Stimulated activated CD8-positive, alpha-beta memory T cell treated with anti-CD3 and anti-CD28 coated beads, Interleukin-7, amount 100 ng/mL, for 48 hours (primary cell): ENCODE data around the gene VGLL4.

Experiments
- DNase-seq, 2 donors: peaks; one replicate each; pipeline ENCODE4 v3.0.0-alpha.2; 2020; ENCODE audit warnings: low read depth in 1 of 2; ENCODE audit errors: extremely low read depth in 1 of 2

The VGLL4 gene

GRCh38 chr3:11653298-11654055, 9.8 kb upstream of the VGLL4 start:
- DNase-seq: no peak

- no peak for DNase-seq
These were observed 8.2 kb upstream of the VGLL4 start for GRCh38 chr3:11651900-11652299.

- DNase-seq: no peak
These were observed 7.8 kb upstream of the VGLL4 start for GRCh38 chr3:11651477-11651876.

DNA sequence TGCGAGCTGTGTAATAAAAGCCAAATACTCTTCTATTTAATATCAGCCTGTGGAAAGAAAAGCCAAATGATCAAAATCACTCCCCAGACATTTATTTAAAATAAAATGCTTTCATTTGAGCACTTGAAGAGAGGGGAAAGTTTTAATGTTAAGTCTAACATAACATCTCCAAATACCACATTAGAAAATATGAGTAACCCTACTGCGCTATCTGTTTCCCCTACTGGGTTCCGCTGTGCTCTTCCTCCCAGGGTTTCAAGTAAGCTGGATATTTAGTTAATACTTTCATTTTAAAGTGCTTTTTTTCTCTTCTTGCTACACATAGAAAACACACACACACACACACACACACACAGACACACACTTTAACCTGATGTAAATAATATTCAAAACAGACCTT, 6.7 kb upstream of the VGLL4 start:
- DNase-seq: no peak

DNA sequence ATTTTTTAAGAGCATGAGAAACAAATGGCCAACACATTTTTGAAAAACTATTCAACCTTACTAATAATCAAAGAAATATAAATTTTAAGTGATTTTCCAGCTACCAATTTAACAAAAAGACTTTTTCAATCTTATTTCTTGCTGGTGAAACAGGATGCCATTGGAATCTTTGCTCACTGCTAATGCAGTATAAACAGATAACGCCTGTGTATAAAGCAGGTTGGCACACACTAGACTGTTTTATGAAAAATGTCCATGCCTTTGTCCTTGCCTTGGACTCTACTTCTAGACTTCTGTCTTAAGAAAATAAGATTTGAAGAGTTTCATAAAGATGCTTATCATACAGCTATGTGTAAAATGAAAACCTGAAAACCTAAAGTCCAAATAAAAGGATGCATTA, 5.0 kb upstream of the VGLL4 start:
- DNase-seq: no peak

DNA sequence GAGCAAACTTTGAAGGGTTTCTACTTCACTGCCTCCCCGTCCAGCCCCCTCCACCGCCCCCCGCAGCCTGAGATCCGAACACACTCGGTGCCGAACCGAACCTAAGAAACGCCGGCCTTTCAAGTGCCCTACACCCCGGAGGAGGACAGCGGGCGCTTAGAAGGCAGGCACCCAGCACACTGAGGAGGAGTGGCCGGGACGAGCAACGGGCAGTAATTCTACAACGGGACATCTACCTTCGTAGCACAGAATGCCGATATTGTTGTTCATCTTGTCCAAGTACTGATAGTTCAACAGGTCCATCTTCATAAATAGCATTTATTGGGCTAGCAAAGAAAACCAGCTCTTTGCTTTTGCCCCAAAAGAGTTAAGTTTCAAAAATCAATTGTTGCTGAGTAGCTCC, 513 bp downstream of the VGLL4 start:
- no peak for DNase-seq

DNA sequence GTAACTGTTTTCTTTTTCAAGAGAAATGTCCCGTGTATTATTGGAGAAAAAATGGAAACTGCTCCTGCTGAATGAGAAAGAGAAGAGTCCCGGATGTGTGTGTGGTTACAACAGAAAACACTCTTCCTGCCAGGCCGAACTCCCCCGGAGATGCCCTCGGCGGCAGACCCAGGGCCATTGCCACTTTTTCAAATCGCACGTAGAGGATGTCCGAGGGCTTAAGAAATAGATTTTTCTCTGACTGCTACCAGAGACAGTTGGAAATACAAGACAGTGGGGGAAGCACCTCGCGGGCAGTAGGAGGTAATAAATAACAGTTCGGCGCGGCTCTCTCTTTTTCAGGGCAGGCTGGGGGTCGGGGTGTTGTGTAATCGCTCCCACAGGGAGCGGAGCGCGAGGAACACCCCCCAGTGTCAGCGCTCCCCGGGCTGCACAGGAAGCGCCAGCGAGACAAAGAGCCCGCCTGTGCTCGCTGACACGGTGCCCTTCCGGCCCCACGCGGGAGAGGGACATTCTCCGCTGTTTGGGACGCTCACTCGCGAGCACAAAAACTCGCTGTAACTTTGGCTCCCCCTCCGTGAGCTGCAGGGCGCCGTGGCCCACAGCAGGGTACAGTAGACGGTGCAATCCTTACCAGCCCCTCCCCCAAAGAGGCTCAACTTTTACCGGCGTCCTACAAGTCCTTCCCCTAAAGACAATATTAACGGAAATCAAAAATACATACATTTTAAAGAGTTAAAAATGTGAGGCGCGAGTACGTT, 1.1 kb downstream of the VGLL4 start:
- peak; percentile 53 to 60 for DNase-seq

DNA sequence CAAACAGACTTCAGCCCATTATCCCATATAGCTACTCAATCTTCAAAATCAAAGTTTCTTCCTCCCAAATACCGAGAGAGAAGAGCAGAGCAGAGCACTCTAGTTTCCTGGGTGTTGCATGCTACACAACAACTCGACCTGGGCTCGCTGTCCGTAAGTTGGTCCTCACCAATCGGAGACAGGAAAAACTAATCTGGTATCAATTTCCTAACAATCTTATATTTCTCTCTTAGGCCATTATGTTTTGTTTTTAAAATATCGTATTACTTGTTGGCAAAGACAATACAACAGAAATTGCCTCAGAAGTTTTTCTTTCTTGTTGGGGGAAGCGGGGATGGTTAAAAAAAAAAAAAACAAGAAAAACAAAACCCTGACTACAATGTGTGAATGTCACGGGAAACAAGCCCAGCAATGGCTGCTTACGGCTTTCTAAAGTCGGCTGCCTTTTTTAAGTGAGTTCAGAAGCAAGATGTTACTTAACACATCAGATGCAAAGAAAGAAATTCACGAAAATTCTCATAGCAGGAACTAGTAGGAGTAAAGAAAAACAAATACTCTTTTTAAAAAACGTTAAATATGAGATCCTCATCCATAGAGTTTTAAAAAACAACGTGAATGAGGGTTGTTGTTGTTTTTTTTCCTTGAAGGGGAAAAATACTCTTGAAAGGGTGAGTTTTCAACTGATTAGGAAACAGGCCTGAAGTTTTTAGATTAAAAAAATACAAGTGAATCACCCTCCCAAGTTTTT, 1.9 kb downstream of the VGLL4 start:
- no peak for DNase-seq

GRCh38 chr3:11641316-11641682, 2.4 kb downstream of the VGLL4 start:
- no peak for DNase-seq

DNA sequence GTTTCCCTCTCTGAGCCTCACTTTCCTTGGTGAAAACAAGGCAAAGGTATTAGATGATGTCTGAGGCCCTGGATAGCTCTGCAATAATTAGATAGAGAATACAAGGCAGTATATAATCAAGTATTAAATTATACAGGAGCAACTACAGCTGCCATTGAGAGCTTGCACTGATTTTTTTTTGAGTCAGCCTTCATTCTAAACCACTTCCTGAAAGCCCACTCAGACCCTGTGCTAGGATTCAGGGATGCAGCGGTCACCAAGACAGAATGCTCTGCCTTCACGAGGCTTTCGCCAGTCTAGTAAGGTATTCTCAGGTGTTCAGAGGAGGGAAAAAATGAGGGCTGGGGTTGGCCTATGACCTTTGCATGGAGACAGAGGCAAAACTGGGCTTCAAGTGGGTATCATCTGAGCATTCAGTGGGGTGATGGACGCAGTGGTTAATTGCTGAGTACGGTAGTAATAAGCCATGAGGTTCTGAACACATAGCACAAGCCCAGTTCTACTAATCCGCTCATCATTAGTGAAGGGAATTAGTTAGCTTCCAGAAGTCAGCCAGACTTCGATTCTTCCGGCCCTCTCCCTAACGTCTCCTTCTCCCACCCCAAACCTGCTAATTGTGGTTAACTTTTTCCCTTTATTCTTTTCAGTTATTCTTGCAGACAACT, 3.6 kb downstream of the VGLL4 start:
- no peak for DNase-seq

- DNase-seq: no peak
These were observed 5.0 kb downstream of the VGLL4 start for GRCh38 chr3:11638495-11639358.

- no peak for DNase-seq
These were observed 5.7 kb downstream of the VGLL4 start for GRCh38 chr3:11637901-11638458.

DNA sequence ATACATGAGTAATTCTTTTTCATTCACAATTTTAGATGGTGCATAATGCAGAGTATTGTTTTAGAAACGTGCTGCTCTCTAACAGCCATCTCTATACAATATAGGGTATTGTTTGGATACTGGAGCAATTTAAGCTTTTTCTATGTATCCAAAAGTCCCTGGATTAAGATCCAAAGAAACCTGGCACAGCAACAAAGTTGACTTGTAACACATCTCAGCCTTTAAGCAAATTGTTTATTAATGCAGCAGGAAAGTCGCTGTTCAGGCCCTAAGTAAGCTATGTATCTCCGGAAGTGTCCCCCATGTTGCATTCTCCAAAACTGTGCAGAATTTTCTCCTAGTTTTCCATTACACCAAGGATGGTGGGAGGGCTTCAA, 7.3 kb downstream of the VGLL4 start:
- DNase-seq: no peak

DNA sequence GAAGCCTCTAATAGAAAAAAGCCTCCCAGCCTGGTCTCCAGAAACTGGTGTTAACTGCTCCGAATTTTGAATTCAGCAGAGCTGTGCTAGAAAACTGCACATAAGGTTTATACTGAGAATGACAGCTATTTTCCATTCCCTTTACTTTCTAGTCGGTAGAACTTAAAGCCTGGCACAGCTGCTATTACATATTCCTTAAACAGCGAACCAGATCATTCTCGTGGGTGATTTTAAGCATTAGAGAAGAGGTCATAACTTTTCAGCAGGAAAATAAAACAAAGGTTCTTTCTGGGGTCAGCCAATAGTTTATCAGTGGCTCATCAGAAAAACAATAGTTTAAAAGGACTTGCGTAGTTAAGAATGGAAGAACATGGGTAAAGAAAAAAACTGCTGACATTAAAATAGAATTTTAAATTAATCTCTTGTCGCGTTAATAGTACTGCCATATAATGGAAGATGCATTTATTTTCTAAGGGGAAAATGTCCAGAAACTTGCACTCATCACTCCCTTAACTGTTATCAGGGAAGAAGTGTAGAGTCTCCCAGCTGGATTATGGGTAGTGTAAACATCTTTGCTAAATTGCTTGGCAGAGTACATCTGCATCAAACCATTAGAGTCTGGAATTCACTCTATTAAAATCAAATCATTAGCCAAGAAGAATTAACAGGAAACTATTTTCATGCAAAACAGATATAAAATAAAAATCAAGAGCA, 7.9 kb downstream of the VGLL4 start:
- DNase-seq: no peak

DNA sequence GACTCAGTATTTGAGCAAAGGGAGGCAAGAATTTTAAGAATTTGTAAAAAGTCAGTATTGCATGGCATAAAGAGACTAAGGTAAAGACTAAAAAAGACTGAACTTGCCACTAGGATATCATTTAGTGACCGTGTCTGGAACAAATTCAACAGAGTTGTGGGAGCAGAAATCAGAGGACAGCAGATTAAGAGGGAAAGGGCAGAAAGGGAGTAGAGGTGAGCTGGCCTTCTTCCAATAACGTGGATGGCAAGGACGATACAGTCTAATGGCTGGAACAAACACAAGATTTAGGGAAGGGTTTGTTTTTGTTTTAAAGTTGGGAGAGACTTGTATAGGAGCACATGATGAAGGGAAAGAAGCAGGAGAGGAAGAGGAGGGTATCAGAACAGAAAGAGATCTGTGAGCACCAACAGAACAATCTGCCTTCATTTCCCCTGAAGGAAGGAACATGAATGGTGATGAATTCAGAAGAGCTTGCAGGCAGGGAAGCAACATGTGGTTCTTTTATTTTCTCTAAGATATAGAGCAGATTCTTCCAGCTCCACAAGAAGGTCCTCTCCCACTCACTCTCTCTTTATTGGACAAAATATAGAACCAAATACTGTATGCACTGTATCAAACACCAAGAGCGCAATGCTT, 8.6 kb downstream of the VGLL4 start:
- DNase-seq: no peak

DNA sequence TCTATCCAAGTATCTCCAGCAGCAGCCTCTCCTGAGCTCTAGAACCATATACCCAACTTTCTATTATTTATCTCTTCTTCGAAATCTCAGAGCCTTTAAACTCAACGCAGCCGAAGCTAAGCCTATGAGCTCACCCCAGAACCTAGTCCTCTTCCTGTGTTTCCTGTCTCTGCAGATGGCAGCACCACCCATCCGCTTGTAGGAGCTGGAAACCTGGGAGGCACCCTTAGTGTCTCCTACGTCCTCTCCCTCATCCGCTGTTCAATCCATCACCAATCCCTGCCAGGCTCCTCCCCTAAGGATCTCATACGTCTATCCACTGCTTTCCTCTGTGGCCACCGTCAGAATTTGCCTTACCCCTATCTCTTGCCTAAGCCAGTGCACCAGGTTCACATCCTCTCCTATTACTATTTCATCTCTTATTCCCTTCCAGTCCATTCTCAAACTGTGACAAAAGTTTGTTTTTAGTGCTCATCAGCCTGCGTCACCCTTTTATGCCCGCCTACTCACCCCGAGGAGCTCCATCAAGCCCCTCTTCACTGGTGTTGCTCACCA, 9.6 kb downstream of the VGLL4 start:
- no peak for DNase-seq

GRCh38 chr3:11632966-11633365, 10.7 kb downstream of the VGLL4 start:
- DNase-seq: no peak

DNA sequence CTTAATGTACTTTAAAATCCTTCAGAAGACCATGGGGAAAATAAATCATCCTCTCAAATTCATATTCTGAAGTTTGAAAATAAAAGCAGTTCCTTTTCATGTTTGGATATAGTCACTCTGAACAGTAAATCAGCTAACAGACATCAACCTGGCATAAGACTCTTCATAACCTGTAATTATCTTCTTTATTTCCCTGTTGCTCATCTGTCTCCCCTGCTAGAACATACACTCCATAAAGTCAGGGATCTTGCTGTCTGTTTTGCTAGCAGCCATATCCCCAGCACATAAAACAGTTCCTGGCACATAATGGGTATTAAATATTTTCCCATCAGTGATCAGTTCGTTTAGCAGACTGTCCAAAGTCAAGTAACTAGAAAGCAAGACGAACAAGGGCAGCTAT, 11.2 kb downstream of the VGLL4 start:
- no peak for DNase-seq

GRCh38 chr3:11631820-11632219, 11.9 kb downstream of the VGLL4 start:
- no peak for DNase-seq
